ENCODE results near the gene CHD6.

CHD6 gene

DNA sequence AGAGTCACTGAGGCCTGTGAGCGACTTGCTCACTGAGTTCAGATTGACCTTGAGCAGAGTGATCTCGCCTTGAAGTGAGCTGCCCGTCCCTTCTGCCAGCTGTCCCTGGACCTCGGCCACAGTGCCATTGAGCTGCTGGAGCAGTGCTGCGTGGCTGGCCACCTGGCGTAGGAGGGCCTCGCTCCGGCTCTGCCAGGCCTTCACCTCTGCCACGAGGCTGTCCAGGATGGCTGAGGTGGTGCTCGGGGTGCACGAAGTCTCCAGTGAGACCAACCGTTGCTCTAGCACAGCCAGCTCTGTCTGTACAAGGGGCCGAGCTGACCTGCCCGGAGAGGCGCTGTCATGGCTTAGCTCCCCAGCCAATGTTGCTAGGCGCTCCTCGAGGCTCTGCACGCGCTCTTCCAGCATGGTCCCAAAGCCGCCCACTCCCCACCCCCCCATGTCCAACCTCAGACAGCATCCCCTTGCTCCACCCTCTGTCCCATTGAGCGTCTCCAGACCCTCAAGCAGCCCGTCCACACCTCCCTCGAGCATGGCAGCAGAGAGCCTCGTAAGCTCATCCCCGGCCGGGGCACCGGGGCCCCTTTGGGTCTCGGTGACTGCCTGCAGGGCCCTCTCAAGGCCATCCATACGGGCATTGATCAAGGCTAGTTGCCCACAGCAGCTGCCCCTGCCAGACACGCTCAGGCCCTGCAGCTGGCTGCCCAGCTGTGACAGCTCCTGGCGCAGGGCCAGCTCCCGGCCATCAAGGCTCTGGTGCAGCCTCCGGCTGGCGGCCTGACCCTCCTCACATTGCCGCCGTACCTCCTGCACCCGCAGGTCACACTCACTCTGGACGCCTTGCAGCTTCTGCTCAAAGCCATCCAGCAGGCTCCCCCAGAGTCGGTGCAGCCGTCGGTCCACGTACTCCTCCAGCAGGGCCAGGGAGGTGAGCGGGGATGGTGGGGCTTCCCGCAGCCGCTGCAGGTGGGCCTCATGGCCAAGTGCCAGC lies 256.1 kb downstream of the CHD6 start:
- no peak overlapping the region for H3K27ac ChIP-seq (ENCODE audit: low read depth, low read length, poor library complexity, severe bottlenecking)

DNA sequence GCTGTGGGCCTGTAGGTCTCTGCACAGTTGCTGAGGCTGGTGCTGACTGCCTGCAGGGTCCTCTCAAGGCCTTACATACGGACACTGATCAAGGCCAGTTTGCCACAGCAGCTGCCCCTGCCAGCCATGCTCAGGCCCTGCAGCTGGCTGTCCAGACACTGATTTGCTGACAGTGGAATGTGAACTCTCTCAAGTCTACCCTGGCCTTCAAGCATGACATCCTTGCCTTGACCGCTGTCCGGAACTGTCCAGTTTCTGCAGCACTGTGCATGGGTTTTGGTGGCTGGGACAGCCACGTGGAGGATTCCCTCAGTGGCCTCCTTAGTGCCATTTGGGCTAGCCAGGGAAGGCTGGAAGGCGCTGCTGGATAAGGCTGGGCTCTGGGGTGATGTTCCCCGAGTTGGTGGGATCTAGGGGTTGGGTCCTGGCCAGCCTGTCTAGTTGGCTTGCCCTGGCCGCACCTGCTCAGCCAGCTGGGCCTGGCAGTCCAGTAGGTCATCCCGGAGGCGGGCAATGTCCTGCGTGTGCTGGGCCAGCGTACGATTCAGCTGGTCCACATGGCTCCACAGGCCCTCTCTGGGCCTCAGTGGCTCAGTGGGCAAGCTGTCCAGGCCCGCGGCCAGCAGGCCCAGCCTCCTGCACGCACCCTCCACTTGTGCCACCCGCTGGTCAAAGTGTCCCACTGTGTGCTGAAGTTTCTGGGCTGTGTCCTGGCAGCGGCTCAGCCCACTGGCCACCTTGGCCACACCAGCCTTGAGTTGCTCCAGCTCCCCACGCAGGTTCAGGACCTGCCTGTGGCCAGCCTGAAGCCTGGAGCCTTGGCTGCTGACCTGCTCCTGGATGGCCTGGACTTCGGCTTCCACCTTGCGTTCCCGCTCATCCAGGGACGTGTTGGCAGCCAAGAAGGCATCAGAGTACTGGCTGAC lies 257.1 kb downstream of the CHD6 start:
- no peaks in the 10 kb centered on the region; the same call in 1 of the 2 replicates for H3K27me3 ChIP-seq (ENCODE audit: insufficient read depth, low read length)
- TF ChIP-seq, protein P1, sequence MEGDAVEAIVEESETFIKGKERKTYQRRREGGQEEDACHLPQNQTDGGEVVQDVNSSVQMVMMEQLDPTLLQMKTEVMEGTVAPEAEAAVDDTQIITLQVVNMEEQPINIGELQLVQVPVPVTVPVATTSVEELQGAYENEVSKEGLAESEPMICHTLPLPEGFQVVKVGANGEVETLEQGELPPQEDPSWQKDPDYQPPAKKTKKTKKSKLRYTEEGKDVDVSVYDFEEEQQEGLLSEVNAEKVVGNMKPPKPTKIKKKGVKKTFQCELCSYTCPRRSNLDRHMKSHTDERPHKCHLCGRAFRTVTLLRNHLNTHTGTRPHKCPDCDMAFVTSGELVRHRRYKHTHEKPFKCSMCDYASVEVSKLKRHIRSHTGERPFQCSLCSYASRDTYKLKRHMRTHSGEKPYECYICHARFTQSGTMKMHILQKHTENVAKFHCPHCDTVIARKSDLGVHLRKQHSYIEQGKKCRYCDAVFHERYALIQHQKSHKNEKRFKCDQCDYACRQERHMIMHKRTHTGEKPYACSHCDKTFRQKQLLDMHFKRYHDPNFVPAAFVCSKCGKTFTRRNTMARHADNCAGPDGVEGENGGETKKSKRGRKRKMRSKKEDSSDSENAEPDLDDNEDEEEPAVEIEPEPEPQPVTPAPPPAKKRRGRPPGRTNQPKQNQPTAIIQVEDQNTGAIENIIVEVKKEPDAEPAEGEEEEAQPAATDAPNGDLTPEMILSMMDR (IDR thresholded peaks at IDR 0.05; ENCODE audit: low read length) = no peak
- TF ChIP-seq EZH2 (IDR thresholded peaks at IDR 0.05; ENCODE audit: borderline replicate concordance, low read length) = no peak
- H3K79me2 ChIP-seq (ENCODE audit: insufficient read depth, low read length) = no peaks in the 10 kb centered on the region
- H3K27ac ChIP-seq (ENCODE audit: low read depth, low read length, poor library complexity, severe bottlenecking) = no peak overlapping the region
- no peak overlapping the region for H2AFZ ChIP-seq (ENCODE audit: low read length)
- no peaks in the 10 kb centered on the region for H3K9me3 ChIP-seq (ENCODE audit: low read length)
- no peaks in the 10 kb centered on the region for H3K9me2 ChIP-seq (ENCODE audit: low read depth, low read length)
- no peak overlapping the region for H3K9ac ChIP-seq (ENCODE audit: low read length)
- H3K4me1 ChIP-seq (ENCODE audit: insufficient read depth, low read length, severe bottlenecking) = no peaks in the 10 kb centered on the region
- H3K36me3 ChIP-seq (ENCODE audit: insufficient read depth, low read length) = no peaks in the 10 kb centered on the region
- H3F3A ChIP-seq (ENCODE audit: insufficient read depth, low read length) = no peaks in the 10 kb centered on the region
- H3K4me3 ChIP-seq (ENCODE audit: low read depth, low read length, poor library complexity, severe bottlenecking) = no peak overlapping the region
- no peak overlapping the region for H3K4me2 ChIP-seq (ENCODE audit: low read length)
- H4K20me1 ChIP-seq (ENCODE audit: insufficient read depth, low read length) = no peaks in the 10 kb centered on the region

More for the DNA sequence above, 256.1 kb downstream of the CHD6 start:
- Histone ChIP-seq H3K4me3 (ENCODE audit: low read depth, low read length, poor library complexity, severe bottlenecking) (no peak overlapping the region), H3K4me2 (ENCODE audit: low read length) (no peak overlapping the region), H3K4me1 (ENCODE audit: insufficient read depth, low read length, severe bottlenecking) (no peaks in the 10 kb centered on the region), H3K9me2 (ENCODE audit: low read depth, low read length) (no peaks in the 10 kb centered on the region), H3K27me3 (ENCODE audit: insufficient read depth, low read length) (no peaks in the 10 kb centered on the region; the same call in 1 of the 2 replicates), H3F3A (ENCODE audit: insufficient read depth, low read length) (no peaks in the 10 kb centered on the region), H4K20me1 (ENCODE audit: insufficient read depth, low read length) (no peaks in the 10 kb centered on the region), H3K9ac (ENCODE audit: low read length) (no peak overlapping the region), H3K9me3 (ENCODE audit: low read length) (no peaks in the 10 kb centered on the region), H3K79me2 (ENCODE audit: insufficient read depth, low read length) (no peaks in the 10 kb centered on the region), H2AFZ (ENCODE audit: low read length) (no peak overlapping the region), H3K36me3 (ENCODE audit: insufficient read depth, low read length) (no peaks in the 10 kb centered on the region)
- no peak for TF ChIP-seq EZH2 (IDR thresholded peaks at IDR 0.05; ENCODE audit: borderline replicate concordance, low read length)
- TF ChIP-seq, protein P1 (IDR thresholded peaks at IDR 0.05; ENCODE audit: low read length) = no peak

DNA sequence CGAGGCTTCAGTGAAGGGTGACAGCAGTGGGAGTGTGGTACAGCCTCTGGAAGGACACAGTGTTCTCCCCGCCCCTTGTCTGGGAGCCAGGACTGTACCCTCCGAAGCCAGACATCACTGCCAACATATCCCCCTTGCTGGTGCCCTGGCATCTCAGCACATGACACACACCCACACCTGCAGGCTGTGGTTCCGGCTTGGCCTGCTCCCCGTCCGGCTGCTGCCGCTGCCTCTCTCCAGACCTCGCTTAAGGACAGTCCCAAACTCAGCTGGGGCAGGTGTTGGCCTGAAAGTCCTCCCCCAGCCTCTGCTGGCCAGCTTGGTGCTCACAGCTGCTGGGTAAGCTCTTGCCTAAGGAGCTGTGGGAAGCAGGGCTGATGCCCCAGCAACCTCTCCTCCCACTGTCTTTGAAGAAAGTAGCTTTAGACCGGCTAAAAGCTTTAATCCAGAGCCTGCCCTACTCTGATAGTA lies 258.6 kb downstream of the CHD6 start:
- no peaks in the 10 kb centered on the region for H3K4me1 ChIP-seq (ENCODE audit: insufficient read depth, low read length, severe bottlenecking)
- no peaks in the 10 kb centered on the region for H4K20me1 ChIP-seq (ENCODE audit: insufficient read depth, low read length)
- H3K27ac ChIP-seq (ENCODE audit: low read depth, low read length, poor library complexity, severe bottlenecking) = no peak overlapping the region
- H3K27me3 ChIP-seq (ENCODE audit: insufficient read depth, low read length) = no peaks in the 10 kb centered on the region; the same call in 1 of the 2 replicates
- H3K9me3 ChIP-seq (ENCODE audit: low read length) = no peaks in the 10 kb centered on the region
- no peaks in the 10 kb centered on the region for H3K79me2 ChIP-seq (ENCODE audit: insufficient read depth, low read length)
- no peaks in the 10 kb centered on the region for H3K36me3 ChIP-seq (ENCODE audit: insufficient read depth, low read length)
- no peak overlapping the region for H3K4me2 ChIP-seq (ENCODE audit: low read length)
- H3K9me2 ChIP-seq (ENCODE audit: low read depth, low read length) = no peaks in the 10 kb centered on the region
- no peak overlapping the region for H3K4me3 ChIP-seq (ENCODE audit: low read depth, low read length, poor library complexity, severe bottlenecking)
- no peak overlapping the region for H3K9ac ChIP-seq (ENCODE audit: low read length)
- TF ChIP-seq, protein P1 (IDR thresholded peaks at IDR 0.05; ENCODE audit: low read length) = no peak
- no peak for TF ChIP-seq EZH2 (IDR thresholded peaks at IDR 0.05; ENCODE audit: borderline replicate concordance, low read length)
- H2AFZ ChIP-seq (ENCODE audit: low read length) = no peak overlapping the region
- no peaks in the 10 kb centered on the region for H3F3A ChIP-seq (ENCODE audit: insufficient read depth, low read length)

All from OCI-LY1 (cell line).